HG03045 (cell line): ENCODE data around the gene RYK.

Source experiments
- ATAC-seq: cut with Tn5 transposase; IDR thresholded peaks from one replicate; pipeline ENCODE4 v1.9.1; 2021; ENCODE audit warnings: mild to moderate bottlenecking, moderate library complexity; ENCODE audit not compliant: unreplicated experiment

RYK gene

GRCh38 chr3:134153761-134154160, 96.9 kb downstream of the RYK start:
- no peak for ATAC-seq

- ATAC-seq, result no peak
Observed at GRCh38 chr3:134150476-134150875, 100.2 kb downstream of the RYK start.

- ATAC-seq, result no peak
Observed at GRCh38 chr3:134149286-134149685, 101.4 kb downstream of the RYK start.

GRCh38 chr3:134148534-134148933, 102.1 kb downstream of the RYK start:
- no peak for ATAC-seq

GRCh38 chr3:134147411-134147810, 103.2 kb downstream of the RYK start:
- ATAC-seq, result no peak

- no peak for ATAC-seq
Observed at GRCh38 chr3:134146666-134147065, 104.0 kb downstream of the RYK start.

GRCh38 chr3:134145183-134145582, 105.5 kb downstream of the RYK start:
- ATAC-seq, result no peak

- no peak for ATAC-seq
Observed at GRCh38 chr3:134144694-134145093, 106.0 kb downstream of the RYK start.

GRCh38 chr3:134143828-134144401, 106.7 kb downstream of the RYK start:
- ATAC-seq, result no peak

- no peak for ATAC-seq
Observed at GRCh38 chr3:134136604-134137003, 114.1 kb downstream of the RYK start.

GRCh38 chr3:134134698-134135415, 115.8 kb downstream of the RYK start:
- no peak for ATAC-seq

- ATAC-seq, result no peak
Observed at GRCh38 chr3:134134240-134134639, 116.4 kb downstream of the RYK start.

- no peak for ATAC-seq
Observed at GRCh38 chr3:134132961-134133360, 117.7 kb downstream of the RYK start.

- no peak for ATAC-seq
Observed at GRCh38 chr3:134126153-134126552, 124.5 kb downstream of the RYK start.

- no peak for ATAC-seq
Observed at GRCh38 chr3:134114726-134115125, 135.9 kb downstream of the RYK start.

- ATAC-seq, result no peak
Observed at GRCh38 chr3:134111616-134112015, 139.0 kb downstream of the RYK start.

- no peak for ATAC-seq
Observed at GRCh38 chr3:134110963-134111362, 139.7 kb downstream of the RYK start.
